Endothelial cell of umbilical vein (primary cell): Measurements from ENCODE around the gene SPRED3.
A peak's percentile ranks its signal among the peaks of the same experiment; 100 is the strongest.

Source experiments
- CTCF ChIP-seq, 2 donors: IDR thresholded peaks; 1 replicate in 1 of 2; 2 replicates in 1 of 2; pipeline ENCODE4 v1.5.1; 2011; ENCODE audit warnings: low read length in 2 of 2, mild to moderate bottlenecking in 2 of 2, moderate library complexity in 2 of 2, control low read depth in 1 of 2, inconsistent platforms in 1 of 2, low read depth in 1 of 2; ENCODE audit not compliant: insufficient read depth in 1 of 2; ENCODE audit errors: extremely low read depth in 1 of 2
- EZH2 ChIP-seq: IDR thresholded peaks from 2 replicates; pipeline ENCODE4 v1.6.1; 2012; ENCODE audit warnings: borderline replicate concordance, low read depth, mild to moderate bottlenecking, moderate library complexity, low read length, inconsistent platforms; ENCODE audit not compliant: severe bottlenecking
- FOS ChIP-seq: IDR thresholded peaks from 2 replicates; pipeline ENCODE4 v1.6.1; 2011; ENCODE audit warnings: mild to moderate bottlenecking, low read length, moderate library complexity, borderline replicate concordance; ENCODE audit not compliant: insufficient read depth
- GATA2 ChIP-seq: IDR thresholded peaks from 2 replicates; pipeline ENCODE4 v1.7.0; 2011; ENCODE audit warnings: low read depth, mild to moderate bottlenecking, moderate library complexity, mixed read lengths, low read length; ENCODE audit not compliant: insufficient read length, insufficient read depth
- POLR2A ChIP-seq: IDR thresholded peaks from 2 replicates; pipeline ENCODE4 v1.6.1; 2012; ENCODE audit warnings: low read depth, mild to moderate bottlenecking, control low read depth, low read length
- POLR2AphosphoS5 ChIP-seq: IDR thresholded peaks from 2 replicates; pipeline ENCODE4 v1.6.1; 2012; ENCODE audit warnings: low read depth, mild to moderate bottlenecking, control low read depth, low read length, moderate library complexity; ENCODE audit not compliant: insufficient read depth

- TF ChIP-seq POLR2AphosphoS5 (peak; percentile 13), CTCF (IDR thresholded peaks at IDR 0.05; ENCODE audit: extremely low read depth in 1 of 2, insufficient read depth in 1 of 2, low read depth in 1 of 2, low read length in 2 of 2) (no peak), GATA2 (no peak), EZH2 (no peak), FOS (no peak), POLR2A (no peak)
Observed at GRCh38 chr19:38386971-38387549, 1.4 kb upstream of the SPRED3 start.
